BLaER1 treated with 17β-estradiol and CSF1 and Interleukin-3, amounts not matched to agents 10 nM and 100 nM (cell line): ENCODE data around the gene IL17RA.

Experiments
- H3K27ac ChIP-seq, 11 experiments: shearing (Covaris generic); formaldehyde crosslinking; 2 replicates each; pipeline ENCODE4 v1.8.1; 2022
- H3K27me3 ChIP-seq, 11 experiments: shearing (Covaris generic); formaldehyde crosslinking; 2 replicates each; pipeline ENCODE4 v1.8.1; 2022
- H3K36me3 ChIP-seq, 11 experiments: shearing (Covaris generic); formaldehyde crosslinking; 2 replicates each; pipeline ENCODE4 v1.8.1; 2022
- H3K4me1 ChIP-seq, 10 experiments: shearing (Covaris generic); formaldehyde crosslinking; 2 replicates each; pipeline ENCODE4 v1.8.1; 2022
- H3K4me2 ChIP-seq, 11 experiments: shearing (Covaris generic); formaldehyde crosslinking; 2 replicates each; pipeline ENCODE4 v1.8.1; 2022
- H3K4me3 ChIP-seq, 10 experiments: shearing (Covaris generic); formaldehyde crosslinking; 2 replicates each; pipeline ENCODE4 v1.8.1; 2022
- H3K9ac ChIP-seq, 11 experiments: shearing (Covaris generic); formaldehyde crosslinking; 2 replicates each; pipeline ENCODE4 v1.8.1; 2022
- H3K9me3 ChIP-seq, 11 experiments: shearing (Covaris generic); formaldehyde crosslinking; replicated peaks in 1 of 11; 2 replicates each; pipeline ENCODE4 v1.8.1; 2022
- H4K20me1 ChIP-seq, 11 experiments: shearing (Covaris generic); formaldehyde crosslinking; 2 replicates each; pipeline ENCODE4 v1.8.1; 2022
- Cebpa-rat ChIP-seq, 11 experiments: shearing (Covaris generic); IDR thresholded peaks; 2 replicates each; pipeline ENCODE4 v1.8.1; 2022

The IL17RA gene

DNA sequence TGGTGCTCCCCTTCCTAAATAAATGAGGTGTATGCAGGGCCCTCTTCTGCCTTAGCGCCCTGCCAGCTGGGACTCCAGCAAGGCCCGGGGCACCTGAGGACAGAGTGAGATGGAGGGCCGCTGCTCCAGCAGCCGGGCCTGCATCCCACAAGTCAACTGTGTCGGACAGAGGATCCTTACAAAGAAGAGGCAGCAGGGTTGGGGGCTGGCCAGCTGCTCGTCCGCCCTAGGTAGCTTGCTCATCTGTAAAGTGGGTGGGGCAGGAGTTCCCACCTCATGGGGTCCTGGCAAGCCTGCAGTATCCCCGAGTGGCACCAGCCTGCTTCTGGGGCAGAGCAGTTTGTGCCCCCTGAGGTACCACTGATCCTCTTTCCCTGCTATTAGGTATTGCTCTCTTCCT lies 28.8 kb downstream of the IL17RA start:
- Histone ChIP-seq H3K36me3 (peaks cover 21 to 67% (median 55%) of the 10 kb centered on the region in 11 experiments), H3K9ac (peak overlapping the region in 9 of 11 experiments; percentile 32 to 92 (median 81); a peak in 13 of 22 replicates), H3K4me3 (peak overlapping the region in 2 of 10 experiments; percentile 11 to 17; a peak in 1 of 20 replicates), H3K27ac (peak overlapping the region in 10 of 11 experiments; percentile 48 to 99 (median 89); a peak in 21 of 22 replicates), H4K20me1 (peaks cover 0 to 60% (median 0%) of the 10 kb centered on the region in 11 experiments; a peak in 6 of 22 replicates), H3K4me1 (peaks cover 68 to 100% (median 100%) of the 10 kb centered on the region in 10 experiments), H3K27me3 (no peaks in the 10 kb centered on the region), H3K9me3 (no peaks in the 10 kb centered on the region), H3K4me2 (peak overlapping the region; percentile 88 to 100 (median 95))
- TF ChIP-seq Cebpa-rat (IDR thresholded peaks at IDR 0.05): no peak

DNA sequence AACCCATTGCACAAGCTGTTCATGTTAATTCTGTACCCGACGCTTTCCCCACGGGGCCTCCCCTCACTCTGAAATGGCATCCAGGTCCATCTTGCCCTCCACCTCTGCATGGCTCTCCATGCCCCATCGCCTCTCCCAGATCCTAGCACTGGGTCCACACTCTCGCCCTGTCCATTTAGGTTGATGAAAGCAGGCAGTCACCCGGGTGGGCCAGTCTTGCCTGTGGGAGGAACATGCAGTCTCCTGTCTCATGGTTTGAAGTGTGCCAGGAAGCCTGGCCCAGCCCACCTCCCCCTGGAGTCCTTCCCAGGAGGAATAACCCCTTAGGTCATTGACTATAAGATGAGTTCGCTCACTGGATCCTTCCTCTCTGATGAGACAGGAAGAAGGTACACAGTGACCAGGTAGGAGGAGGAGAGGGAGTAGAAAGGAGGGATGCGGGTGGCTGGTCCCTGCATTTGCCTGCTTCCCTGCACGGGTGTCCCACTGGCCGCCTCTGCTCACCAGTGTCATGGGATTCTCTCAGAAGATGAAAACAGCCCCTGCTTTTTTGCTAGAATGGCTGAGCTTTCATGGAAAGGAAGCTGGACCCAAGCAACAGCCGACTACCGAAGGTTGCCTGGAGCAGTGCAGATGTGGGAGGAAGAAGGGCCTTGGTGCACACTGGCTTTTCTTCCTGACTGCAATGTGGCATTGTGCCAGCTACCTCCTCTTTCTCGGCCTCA lies 29.5 kb downstream of the IL17RA start:
- Histone ChIP-seq H3K4me3 (peak overlapping the region in 2 of 10 experiments; percentile 17 to 18; a peak in 1 of 20 replicates), H3K9ac (peak overlapping the region in 10 of 11 experiments; percentile 36 to 92 (median 84); a peak in 16 of 22 replicates), H3K36me3 (peaks cover 14 to 67% (median 48%) of the 10 kb centered on the region in 11 experiments), H3K4me1 (peaks cover 76 to 100% (median 100%) of the 10 kb centered on the region in 10 experiments), H3K27me3 (no peaks in the 10 kb centered on the region), H3K9me3 (no peaks in the 10 kb centered on the region), H3K4me2 (peak overlapping the region; percentile 88 to 100 (median 95)), H4K20me1 (peaks cover 0 to 63% (median 2%) of the 10 kb centered on the region in 11 experiments; a peak in 11 of 22 replicates), H3K27ac (peak overlapping the region; percentile 71 to 99 (median 89); a peak in 20 of 22 replicates)
- no peak for TF ChIP-seq Cebpa-rat (IDR thresholded peaks at IDR 0.05)

DNA sequence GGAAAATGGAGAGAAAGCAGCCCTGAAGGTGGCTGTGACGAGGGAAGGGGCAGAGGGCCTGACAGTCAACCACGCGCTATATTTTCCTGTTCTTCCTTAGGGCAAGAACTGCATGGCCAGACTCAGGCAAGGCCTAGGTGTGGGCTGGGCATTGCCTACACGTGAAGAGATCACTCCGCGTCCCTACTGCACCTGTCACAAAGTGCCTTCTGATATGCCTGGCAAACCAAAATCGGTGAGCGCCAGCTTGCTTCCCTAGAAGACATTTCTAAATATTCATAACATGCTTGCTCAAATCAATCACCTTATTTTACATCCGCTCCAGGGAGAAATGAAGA lies 30.1 kb downstream of the IL17RA start:
- H3K27me3 ChIP-seq: no peaks in the 10 kb centered on the region
- H4K20me1 ChIP-seq: peaks cover 2 to 63% (median 8%) of the 10 kb centered on the region in 11 experiments; a peak in 16 of 22 replicates
- no peaks in the 10 kb centered on the region for H3K9me3 ChIP-seq
- no peak for TF ChIP-seq Cebpa-rat (IDR thresholded peaks at IDR 0.05)
- peak overlapping the region; percentile 71 to 99 (median 89); a peak in 21 of 22 replicates for H3K27ac ChIP-seq
- H3K4me1 ChIP-seq: peaks cover 81 to 100% (median 100%) of the 10 kb centered on the region in 10 experiments
- peak overlapping the region in 8 of 11 experiments; percentile 53 to 92 (median 87); a peak in 15 of 22 replicates for H3K9ac ChIP-seq
- peak overlapping the region; percentile 88 to 100 (median 95) for H3K4me2 ChIP-seq
- peak overlapping the region in 2 of 10 experiments; percentile 17 to 18; a peak in 1 of 20 replicates for H3K4me3 ChIP-seq
- H3K36me3 ChIP-seq: peaks cover 8 to 67% (median 48%) of the 10 kb centered on the region in 11 experiments

DNA sequence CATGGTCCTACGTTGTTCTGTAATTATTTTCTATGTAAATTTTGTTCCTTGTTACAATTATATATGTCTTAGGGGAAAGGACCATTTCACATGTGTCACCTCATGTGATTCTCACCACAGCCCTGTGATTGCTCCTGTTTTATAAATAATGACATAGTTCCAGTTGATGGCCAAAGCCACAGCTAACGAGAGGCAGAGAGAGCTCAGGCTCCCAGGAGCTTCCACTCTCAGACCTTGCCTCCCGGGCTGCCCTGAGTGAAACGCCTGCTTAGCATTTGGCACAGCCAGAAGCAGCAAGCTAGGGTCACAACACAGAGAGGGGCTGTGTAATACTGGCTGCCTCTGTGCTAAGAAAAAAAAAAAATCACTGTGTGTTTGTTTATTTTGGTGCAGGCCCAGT lies 30.4 kb downstream of the IL17RA start:
- peak overlapping the region in 4 of 10 experiments; percentile 3 to 82 (median 15); a peak in 3 of 20 replicates for H3K4me3 ChIP-seq
- TF ChIP-seq Cebpa-rat (IDR thresholded peaks at IDR 0.05): no peak
- peak overlapping the region in 10 of 11 experiments; percentile 57 to 92 (median 84); a peak in 18 of 22 replicates for H3K9ac ChIP-seq
- peaks cover 5 to 67% (median 47%) of the 10 kb centered on the region in 11 experiments for H3K36me3 ChIP-seq
- H3K4me2 ChIP-seq: peak overlapping the region; percentile 88 to 100 (median 95)
- H3K9me3 ChIP-seq: no peaks in the 10 kb centered on the region
- H3K27ac ChIP-seq: peak overlapping the region; percentile 71 to 99 (median 89); a peak in 21 of 22 replicates
- peaks cover 6 to 63% (median 11%) of the 10 kb centered on the region in 11 experiments; a peak in 16 of 22 replicates for H4K20me1 ChIP-seq
- H3K4me1 ChIP-seq: peaks cover 85 to 100% (median 100%) of the 10 kb centered on the region in 10 experiments
- no peaks in the 10 kb centered on the region for H3K27me3 ChIP-seq

DNA sequence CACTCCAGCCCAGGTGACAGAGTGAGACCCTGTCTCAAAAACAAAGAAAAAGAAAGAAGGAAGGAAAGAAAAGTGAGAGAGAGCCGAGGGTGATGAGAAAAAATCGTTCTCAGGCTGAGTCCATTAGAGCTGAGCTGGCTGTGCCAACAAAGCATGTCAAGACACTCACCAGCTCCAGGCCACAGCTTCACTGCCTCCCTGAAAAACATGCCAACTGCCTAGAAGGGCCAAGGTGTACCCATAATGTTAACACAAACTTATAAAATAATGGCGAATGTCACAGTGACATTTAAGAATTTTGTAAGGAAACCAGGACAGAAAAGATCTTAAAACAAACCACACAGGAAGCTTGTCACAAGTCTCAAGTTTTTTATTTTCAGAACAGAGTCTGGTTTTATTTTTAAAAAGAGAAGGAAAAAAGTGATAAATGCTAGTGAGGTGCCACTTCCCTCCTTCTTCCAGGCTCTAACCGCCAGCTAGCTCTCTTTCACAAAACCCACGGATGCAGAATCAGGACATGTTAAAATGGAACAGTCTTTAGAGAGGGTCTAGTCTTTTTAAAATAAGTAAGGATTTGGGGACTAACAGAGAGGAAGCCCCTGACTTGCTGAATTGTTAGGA lies 31.3 kb downstream of the IL17RA start:
- Histone ChIP-seq H3K9ac (peak overlapping the region; percentile 57 to 92 (median 82)), H3K4me1 (peaks cover 89 to 95% (median 92%) of the 10 kb centered on the region in 10 experiments), H3K4me3 (peak overlapping the region in 7 of 10 experiments; percentile 6 to 96 (median 92); a peak in 9 of 20 replicates), H3K27ac (peak overlapping the region; percentile 71 to 99 (median 89)), H3K4me2 (peak overlapping the region; percentile 88 to 100 (median 95)), H3K36me3 (peaks cover 0 to 58% (median 38%) of the 10 kb centered on the region in 11 experiments; a peak in 16 of 22 replicates), H3K27me3 (peaks cover 0 to 5% (median 0%) of the 10 kb centered on the region in 11 experiments; a peak in 1 of 22 replicates), H4K20me1 (peaks cover 6 to 66% (median 16%) of the 10 kb centered on the region in 11 experiments; a peak in 16 of 22 replicates), H3K9me3 (no peaks in the 10 kb centered on the region)
- TF ChIP-seq Cebpa-rat (IDR thresholded peaks at IDR 0.05): no peak

DNA sequence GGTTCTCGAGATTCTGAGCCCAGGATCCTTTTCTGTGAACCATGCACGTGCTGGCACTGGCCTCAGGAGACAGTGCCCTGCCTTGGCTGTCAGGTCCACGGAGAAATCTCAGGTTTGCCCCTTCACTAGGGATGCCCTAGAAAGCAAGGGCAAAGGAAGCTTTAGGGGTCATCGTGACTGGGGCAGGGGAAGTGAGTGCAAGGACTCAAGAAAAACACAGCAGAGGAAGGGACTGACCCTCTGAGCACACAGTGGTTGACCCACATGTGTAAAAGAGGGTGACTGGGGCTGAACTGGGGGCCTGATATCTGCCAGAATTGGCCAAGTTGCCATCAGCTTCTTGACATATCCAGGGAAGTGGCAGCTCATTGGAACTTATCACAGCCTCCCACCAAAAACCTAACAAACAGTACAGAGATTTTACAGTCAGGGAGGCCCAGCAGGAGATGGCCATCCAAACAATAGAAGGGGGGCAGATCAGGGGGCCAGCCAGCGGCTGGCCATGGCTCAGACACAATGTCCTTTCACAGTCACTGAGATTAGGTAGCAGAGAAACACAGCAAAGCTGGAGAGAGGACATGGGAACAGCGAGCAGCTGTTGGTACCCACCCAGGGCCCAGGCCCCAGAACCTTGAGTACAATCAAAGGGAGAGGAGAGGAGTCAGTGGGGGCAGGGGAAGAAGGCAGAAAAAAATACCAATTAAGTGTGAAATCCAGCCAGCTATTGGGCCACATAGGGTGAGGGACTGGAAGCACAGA lies 32.0 kb downstream of the IL17RA start:
- Histone ChIP-seq H3K4me3 (peak overlapping the region in 8 of 10 experiments; percentile 82 to 96 (median 91); a peak in 14 of 20 replicates), H4K20me1 (peaks cover 6 to 63% (median 16%) of the 10 kb centered on the region in 11 experiments; a peak in 16 of 22 replicates), H3K27me3 (peaks cover 0 to 10% (median 0%) of the 10 kb centered on the region in 11 experiments; a peak in 4 of 22 replicates), H3K4me2 (peak overlapping the region; percentile 88 to 100 (median 95)), H3K27ac (peak overlapping the region; percentile 71 to 99 (median 89)), H3K9me3 (no peaks in the 10 kb centered on the region), H3K4me1 (peaks cover 88 to 93% (median 90%) of the 10 kb centered on the region in 10 experiments), H3K36me3 (peaks cover 0 to 51% (median 31%) of the 10 kb centered on the region in 11 experiments; a peak in 15 of 22 replicates), H3K9ac (peak overlapping the region; percentile 57 to 92 (median 82))
- no peak for TF ChIP-seq Cebpa-rat (IDR thresholded peaks at IDR 0.05)

DNA sequence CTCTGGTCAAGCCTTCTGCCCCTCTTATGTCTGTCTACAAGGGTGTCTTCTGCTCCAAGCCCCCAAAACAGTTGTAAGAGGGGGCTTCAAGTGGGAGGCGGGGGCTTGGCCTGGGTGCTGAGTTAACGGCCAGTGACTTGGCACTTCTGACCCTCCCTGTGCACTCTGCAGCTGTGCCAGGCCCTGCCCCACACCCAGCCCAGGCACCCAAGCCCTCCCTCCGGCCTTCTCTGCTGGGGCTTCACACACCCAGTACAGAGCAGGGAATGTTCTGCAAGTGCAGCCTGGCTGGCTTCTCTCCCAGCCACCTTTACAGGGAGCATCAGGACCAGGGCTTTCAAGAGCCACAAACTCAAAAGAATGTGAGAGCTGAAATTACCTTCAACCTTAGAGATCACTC lies 32.6 kb downstream of the IL17RA start:
- Histone ChIP-seq H3K4me2 (peak overlapping the region; percentile 88 to 100 (median 95)), H3K4me3 (peak overlapping the region in 9 of 10 experiments; percentile 38 to 96 (median 90); a peak in 17 of 20 replicates), H3K9ac (peak overlapping the region; percentile 57 to 92 (median 82); a peak in 21 of 22 replicates), H4K20me1 (peaks cover 6 to 59% (median 16%) of the 10 kb centered on the region in 11 experiments; a peak in 16 of 22 replicates), H3K27me3 (peaks cover 0 to 14% (median 0%) of the 10 kb centered on the region in 11 experiments; a peak in 4 of 22 replicates), H3K27ac (peak overlapping the region; percentile 71 to 99 (median 89)), H3K36me3 (peaks cover 0 to 45% (median 25%) of the 10 kb centered on the region in 11 experiments; a peak in 14 of 22 replicates), H3K4me1 (peaks cover 86 to 93% (median 89%) of the 10 kb centered on the region in 10 experiments), H3K9me3 (no peaks in the 10 kb centered on the region)
- TF ChIP-seq Cebpa-rat (IDR thresholded peaks at IDR 0.05): no peak
